CD4-positive, alpha-beta T cell treated with Interleukin-21 for 1 hour (primary cell): ENCODE data around the gene AK5.

Experiments
- DNase-seq: peaks from one replicate; pipeline ENCODE4 v3.0.0-alpha.2; 2020

AK5 gene

GRCh38 chr1:77355010-77355409 is 73.2 kb downstream of the AK5 start:
- no peak for DNase-seq

- DNase-seq: no peak
These were observed 74.3 kb downstream of the AK5 start for GRCh38 chr1:77356136-77356535.

GRCh38 chr1:77360256-77360655 is 78.4 kb downstream of the AK5 start:
- DNase-seq: no peak

GRCh38 chr1:77361621-77362020 is 79.8 kb downstream of the AK5 start:
- DNase-seq: no peak

- no peak for DNase-seq
These were observed 88.3 kb downstream of the AK5 start for GRCh38 chr1:77370161-77370560.

GRCh38 chr1:77370583-77371306 is 88.9 kb downstream of the AK5 start:
- DNase-seq: no peak

GRCh38 chr1:77371396-77371795 is 89.6 kb downstream of the AK5 start:
- no peak for DNase-seq

- no peak for DNase-seq
These were observed 91.9 kb downstream of the AK5 start for GRCh38 chr1:77373702-77374101.

GRCh38 chr1:77375541-77375940 is 93.7 kb downstream of the AK5 start:
- DNase-seq: no peak

GRCh38 chr1:77375990-77376389 is 94.2 kb downstream of the AK5 start:
- no peak for DNase-seq

GRCh38 chr1:77378723-77379535 is 97.1 kb downstream of the AK5 start:
- DNase-seq: no peak

- DNase-seq: no peak
These were observed 100.5 kb downstream of the AK5 start for GRCh38 chr1:77382366-77382765.

GRCh38 chr1:77383236-77383635 is 101.4 kb downstream of the AK5 start:
- DNase-seq: no peak

- no peak for DNase-seq
These were observed 103.7 kb downstream of the AK5 start for GRCh38 chr1:77385551-77385950.

GRCh38 chr1:77386276-77386675 is 104.5 kb downstream of the AK5 start:
- no peak for DNase-seq

GRCh38 chr1:77387553-77387952 is 105.7 kb downstream of the AK5 start:
- DNase-seq: no peak

GRCh38 chr1:77388661-77389060 is 106.8 kb downstream of the AK5 start:
- DNase-seq: no peak

- no peak for DNase-seq
These were observed 110.7 kb downstream of the AK5 start for GRCh38 chr1:77392486-77392885.

GRCh38 chr1:77394166-77394565 is 112.3 kb downstream of the AK5 start:
- no peak for DNase-seq

- DNase-seq: no peak
These were observed 113.2 kb downstream of the AK5 start for GRCh38 chr1:77395051-77395450.

GRCh38 chr1:77398152-77398551 is 116.3 kb downstream of the AK5 start:
- no peak for DNase-seq

GRCh38 chr1:77399250-77400086 is 117.6 kb downstream of the AK5 start:
- no peak for DNase-seq

- DNase-seq: no peak
These were observed 119.0 kb downstream of the AK5 start for GRCh38 chr1:77400781-77401180.

GRCh38 chr1:77401384-77401783 is 119.6 kb downstream of the AK5 start:
- no peak for DNase-seq
